Left renal cortex interstitium (tissue), 4 donors: ENCODE measurements around the gene RNF39. TPM values are rescaled to one million over a fixed set of nuclear protein-coding genes. Genes with fewer than 3 reads are reported as not detected.
A peak's percentile ranks its signal among the peaks of the same experiment; 100 is the strongest.

ENCODE experiments used
- DNase-seq, 4 donors: peaks; one replicate each; pipeline ENCODE4 v3.0.0-alpha.2; 2013; ENCODE audit warnings: low read depth in 4 of 4, low spot score in 2 of 4, missing footprints in 1 of 4
- polyA plus RNA-seq, 4 donors: library from polyadenylated mRNA; unstranded; fragments of 120-200 nt; gene quantifications; one replicate each; pipeline ENCODE4 v1.2.1, GENCODE V29; 2013; ENCODE audit not compliant: insufficient read length in 4 of 4

The RNF39 gene
- polyA plus RNA-seq, 4 donors = 1.2 to 1.8 (median 1.6) TPM

- DNase-seq = no peak
Measured at GRCh38 chr6:30097902-30098768, 22.6 kb upstream of the RNF39 start.

GRCh38 chr6:30096829-30097228 is 21.3 kb upstream of the RNF39 start:
- no peak for DNase-seq

- DNase-seq = no peak
Measured at GRCh38 chr6:30093951-30094661, 18.5 kb upstream of the RNF39 start.

GRCh38 chr6:30092852-30093543 is 17.4 kb upstream of the RNF39 start:
- DNase-seq = no peak

- no peak for DNase-seq
Measured at GRCh38 chr6:30091577-30092381, 16.2 kb upstream of the RNF39 start.

GRCh38 chr6:30087876-30088275 is 12.3 kb upstream of the RNF39 start:
- DNase-seq = no peak

- no peak for DNase-seq
Measured at GRCh38 chr6:30077218-30077617, 1.6 kb upstream of the RNF39 start.

- DNase-seq = no peak
Measured at GRCh38 chr6:30075790-30076732, 492 bp upstream of the RNF39 start.

- no peak for DNase-seq
Measured at GRCh38 chr6:30074331-30075093, 1.1 kb downstream of the RNF39 start.

GRCh38 chr6:30073489-30074235 is 1.9 kb downstream of the RNF39 start:
- no peak for DNase-seq

GRCh38 chr6:30071858-30072257 is 3.7 kb downstream of the RNF39 start:
- DNase-seq = no peak

GRCh38 chr6:30071081-30071818 is 4.3 kb downstream of the RNF39 start:
- no peak for DNase-seq

- no peak for DNase-seq
Measured at GRCh38 chr6:30067460-30068139, 8.0 kb downstream of the RNF39 start.

- DNase-seq = peak; percentile 96 to 99 (median 98)
Measured at GRCh38 chr6:30066577-30067459, 8.8 kb downstream of the RNF39 start, which contains the start of gene PPP1R11. PPP1R11 (plus strand) TSS chr6:30067198; CDS start chr6:30067411, 213 bp downstream.

- DNase-seq = no peak
Measured at GRCh38 chr6:30066082-30066481, 9.5 kb downstream of the RNF39 start.

GRCh38 chr6:30063315-30063714 is 12.3 kb downstream of the RNF39 start:
- no peak for DNase-seq
